Activated T-cell treated with anti-CD3 and anti-CD28 coated beads for 4 hours (primary cell): ENCODE data around the gene CLMP.
"Not testable (repeated sequence)": the region's sequence is repeated elsewhere in the genome, so short reads cannot be mapped to it uniquely, and the experiment has no call there.

Experiments
- DNase-seq: peaks from one replicate; pipeline ENCODE4 v3.0.0-alpha.2; 2020

The CLMP gene

GRCh38 chr11:123076484-123076883 is 118.6 kb downstream of the CLMP start:
- no peak for DNase-seq

- DNase-seq = no peak
These were observed 121.5 kb downstream of the CLMP start for GRCh38 chr11:123073343-123074057.

- no peak for DNase-seq
These were observed 122.3 kb downstream of the CLMP start for GRCh38 chr11:123072762-123073161.

- DNase-seq = no peak
These were observed 122.7 kb downstream of the CLMP start for GRCh38 chr11:123072332-123072761.

DNA sequence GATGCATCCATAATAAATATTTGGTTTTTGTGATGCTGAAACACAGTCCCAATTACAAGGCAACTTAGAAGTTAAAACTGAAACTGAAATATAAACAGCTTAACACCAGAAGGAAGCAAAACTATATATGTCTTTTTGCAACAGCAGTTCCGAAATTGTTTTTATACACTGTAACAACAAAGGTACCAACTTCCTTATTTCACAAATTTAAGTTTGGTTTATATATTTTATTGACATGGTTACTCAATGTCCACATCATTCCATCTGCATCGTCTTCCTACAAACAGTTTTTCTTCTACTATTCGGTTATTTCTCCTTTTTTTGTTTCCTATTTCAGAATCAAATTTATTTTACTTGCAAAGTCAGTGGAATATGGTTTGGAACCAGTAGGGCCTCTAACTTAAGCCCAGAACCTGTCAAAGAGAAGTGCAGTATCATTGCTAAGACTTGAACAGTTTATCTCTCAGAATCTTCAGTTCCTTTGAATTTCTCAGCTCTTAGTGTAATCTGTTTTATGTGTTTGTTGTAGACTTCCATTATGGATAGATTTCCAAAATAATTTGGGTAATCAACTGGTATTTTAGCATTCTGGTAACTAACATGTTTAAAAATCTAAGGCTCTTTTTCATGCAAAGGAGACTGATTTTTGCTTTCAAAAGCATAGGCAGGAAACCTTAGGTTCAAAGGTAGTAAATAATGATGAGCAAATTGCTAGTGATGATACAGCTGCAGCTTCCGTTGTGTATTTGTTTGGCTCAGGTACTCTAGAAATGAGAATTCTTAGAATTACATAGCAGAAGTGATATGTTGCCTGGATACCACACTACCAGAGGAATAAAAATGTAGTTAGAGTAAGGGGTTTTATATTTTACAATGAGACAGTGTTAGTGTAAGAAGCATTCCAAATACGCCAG is 124.9 kb downstream of the CLMP start:
- DNase-seq = no peak

- DNase-seq = no peak
These were observed 129.4 kb downstream of the CLMP start for GRCh38 chr11:123065621-123066020.

GRCh38 chr11:123063826-123064657 is 131.0 kb downstream of the CLMP start:
- DNase-seq = no peak

- no peak for DNase-seq
These were observed 131.9 kb downstream of the CLMP start for GRCh38 chr11:123062892-123063825.

DNA sequence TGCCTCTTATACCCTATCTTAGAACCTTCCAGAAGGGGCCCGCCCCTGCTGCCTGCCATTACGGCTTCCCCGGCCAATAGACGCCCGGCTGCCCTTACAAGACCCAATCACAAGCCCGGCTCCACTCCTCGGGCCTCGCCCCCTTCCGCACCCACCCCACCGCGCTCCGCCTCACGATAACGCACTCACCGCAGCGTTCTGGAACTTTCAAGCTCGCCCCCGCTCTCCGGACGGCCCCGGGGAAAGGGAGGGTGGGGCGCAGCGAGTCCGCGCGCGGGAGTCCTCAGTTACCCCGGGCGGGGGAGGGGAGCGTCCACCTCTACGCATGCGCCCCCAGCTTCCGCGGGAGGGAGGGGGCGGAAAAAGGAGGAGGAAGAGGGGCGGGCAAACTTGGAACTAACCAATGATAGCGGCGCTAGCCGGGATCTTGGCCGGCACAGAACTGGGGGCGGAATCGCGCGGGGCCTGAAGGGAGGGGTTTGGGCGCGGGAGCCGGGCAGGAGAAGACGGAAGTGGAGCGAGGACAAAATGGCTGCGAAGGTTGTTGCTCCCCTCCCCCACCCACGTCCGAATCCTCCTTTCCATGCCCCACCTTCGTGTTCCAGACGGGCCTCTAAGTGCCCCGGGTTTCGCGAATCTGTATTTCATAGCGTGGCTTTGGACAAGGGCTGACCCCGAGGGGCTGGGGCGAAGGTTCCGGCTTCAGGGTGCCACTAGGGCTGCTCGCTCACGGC is 132.7 kb downstream of the CLMP start:
- DNase-seq = peak; percentile 100

GRCh38 chr11:123061403-123062157 is 133.5 kb downstream of the CLMP start, which contains the start of gene HSPA8:
HSPA8 (minus strand) TSS chr11:123062136; CDS start chr11:123061324, 812 bp downstream.
- peak; percentile 50 for DNase-seq

DNA sequence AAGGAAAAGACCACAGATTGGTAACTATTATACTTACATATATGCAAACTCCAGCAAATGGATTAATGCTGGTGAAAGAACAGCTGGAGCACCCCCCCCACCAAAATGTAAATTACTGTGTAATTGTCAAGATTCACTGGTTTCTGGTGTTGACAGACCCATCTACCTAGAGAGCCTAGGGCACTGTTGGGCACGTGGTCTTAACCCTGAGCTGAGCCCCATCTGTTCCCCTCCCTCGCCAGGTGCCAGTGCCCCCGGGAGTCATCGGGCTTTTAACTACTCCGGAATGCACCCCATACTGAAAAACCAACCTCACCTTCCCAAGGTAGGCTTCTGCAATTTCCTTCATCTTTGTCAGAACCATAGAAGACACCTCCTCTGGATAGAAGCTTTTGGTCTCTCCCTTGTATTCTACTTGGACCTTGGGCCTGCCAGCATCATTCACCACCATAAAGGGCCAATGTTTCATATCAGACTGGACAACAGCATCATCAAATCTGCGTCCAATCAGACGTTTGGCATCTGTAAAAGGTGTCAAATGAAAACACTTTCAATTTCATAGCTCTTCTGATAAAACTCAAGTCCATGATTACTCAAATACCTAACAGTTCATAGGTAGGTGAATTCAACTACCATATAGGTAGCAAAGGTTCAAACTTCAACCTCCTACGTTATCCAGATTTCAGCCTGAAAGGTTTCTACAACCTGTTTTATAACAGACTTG is 134.6 kb downstream of the CLMP start:
- DNase-seq = no peak

- DNase-seq = not testable (repeated sequence)
These were observed 135.8 kb downstream of the CLMP start for GRCh38 chr11:123059041-123059920.

DNA sequence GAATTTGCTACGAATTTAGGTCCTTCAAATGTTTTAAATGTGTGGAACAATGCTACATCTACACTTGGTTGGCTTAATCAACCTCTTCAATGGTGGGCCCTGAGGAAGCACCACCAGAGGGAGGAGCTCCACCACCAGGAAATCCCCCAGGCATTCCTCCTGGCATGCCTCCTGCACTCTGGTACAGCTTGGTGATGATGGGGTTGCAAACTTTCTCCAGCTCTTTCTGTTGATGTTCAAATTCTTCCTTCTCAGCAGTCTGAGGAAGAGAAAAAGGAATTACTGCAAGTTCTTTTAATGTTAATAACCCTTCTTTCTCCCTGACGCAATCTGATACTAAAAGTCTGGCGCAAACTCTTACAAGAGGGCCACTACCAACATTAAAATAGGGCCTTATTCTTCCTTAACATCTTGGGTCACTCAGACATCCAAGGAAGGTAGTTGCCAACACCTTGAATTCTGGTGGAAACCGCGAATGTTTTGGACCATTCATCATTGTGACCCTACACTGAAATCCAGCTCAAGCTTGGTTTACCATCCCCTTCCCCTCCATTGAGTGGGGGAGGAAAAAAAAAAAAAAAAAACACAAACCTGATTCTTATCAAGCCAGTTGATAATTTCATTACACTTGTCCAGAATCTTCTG is 137.3 kb downstream of the CLMP start:
- DNase-seq = no peak

DNA sequence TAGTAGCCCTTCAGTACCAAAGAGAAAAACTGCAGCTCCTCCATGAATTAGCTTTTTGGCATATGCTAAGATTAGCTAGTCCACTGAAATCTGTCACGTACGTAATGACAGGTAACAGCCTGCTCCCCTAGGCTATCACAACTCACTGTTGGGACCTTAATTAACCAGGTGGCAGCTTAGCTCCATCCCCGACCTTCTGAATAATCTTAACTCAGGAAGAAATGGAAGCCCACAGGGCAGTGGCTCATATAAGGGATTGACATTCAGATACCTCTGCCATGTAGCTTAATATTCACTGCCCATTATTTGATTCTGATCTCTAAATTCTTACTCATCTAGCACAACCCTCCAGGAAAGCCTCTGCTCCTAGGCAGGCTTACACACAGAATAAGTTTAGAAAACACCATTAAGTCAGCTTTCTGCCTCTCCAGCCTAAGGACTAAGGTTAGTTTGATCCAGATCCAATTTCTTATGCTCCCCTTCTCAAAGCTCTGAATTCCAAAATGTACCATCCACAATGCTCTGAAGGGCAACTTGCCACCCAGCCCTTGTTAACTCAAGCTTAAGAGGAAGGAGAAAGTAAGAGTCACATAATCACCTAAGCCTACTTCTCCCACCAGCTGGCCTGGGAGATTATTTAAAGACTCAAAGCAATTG is 138.1 kb downstream of the CLMP start:
- DNase-seq = no peak

- no peak for DNase-seq
These were observed 139.7 kb downstream of the CLMP start for GRCh38 chr11:123055191-123055901.

- no peak for DNase-seq
These were observed 140.6 kb downstream of the CLMP start for GRCh38 chr11:123054301-123055065.
